H54 (cell line): Measurements from ENCODE around the gene ECE2.
A peak's percentile ranks its signal among the peaks of the same experiment; 100 is the strongest.

Experiments used
- DNase-seq: peaks from one replicate; pipeline ENCODE4 v3.0.0; 2011; ENCODE audit warnings: low spot score, mixed read lengths; ENCODE audit not compliant: insufficient read length
- FAIRE-seq: peaks from 3 replicates; lab custom pipeline; 2011; peaks lifted over from hg19 to GRCh38; lab: Jason Lieb, UNC
- POLR2A ChIP-seq: IDR thresholded peaks from 2 replicates; pipeline ENCODE4 v1.6.1; 2011; ENCODE audit warnings: low read depth, mild to moderate bottlenecking, low read length

ECE2 gene

DNA sequence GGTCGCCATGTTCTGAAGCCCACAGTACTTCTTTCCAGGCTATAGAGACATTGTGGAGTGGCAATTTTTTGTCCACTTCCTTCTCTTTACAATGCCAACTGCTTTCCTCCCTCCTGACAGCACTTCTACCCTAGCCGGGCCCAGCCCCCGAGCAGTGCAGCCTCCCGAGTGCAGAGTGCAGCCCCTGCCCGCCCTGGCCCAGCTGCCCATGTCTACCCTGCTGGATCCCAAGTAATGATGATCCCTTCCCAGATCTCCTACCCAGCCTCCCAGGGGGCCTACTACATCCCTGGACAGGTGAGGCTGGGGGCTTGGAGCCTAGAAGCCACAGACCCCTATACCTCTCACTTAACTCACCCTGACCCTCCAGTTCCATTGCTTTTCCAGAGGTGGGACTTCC lies 41.4 kb downstream of the ECE2 start:
- no peak for DNase-seq
- no peak for FAIRE-seq
- no peak for TF ChIP-seq POLR2A

DNA sequence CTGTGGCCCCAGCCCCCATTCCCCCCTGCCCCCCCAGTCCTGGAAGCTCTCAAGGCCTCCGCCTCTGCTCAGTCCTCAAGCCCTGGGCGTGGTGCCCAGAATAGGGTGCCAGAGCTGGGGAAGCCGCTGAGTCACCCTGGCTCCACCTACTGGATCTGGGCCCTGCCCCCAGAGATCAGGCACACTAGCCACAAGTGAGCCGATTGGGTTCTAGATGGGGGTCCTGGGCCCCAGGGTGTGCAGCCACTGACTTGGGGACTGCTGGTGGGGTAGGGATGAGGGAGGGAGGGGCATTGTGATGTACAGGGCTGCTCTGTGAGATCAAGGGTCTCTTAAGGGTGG lies 44.3 kb downstream of the ECE2 start:
- TF ChIP-seq POLR2A = no peak
- peak; percentile 99 for DNase-seq
- peak; percentile 15 for FAIRE-seq

GRCh38 chr3:184321666-184322065 lies 45.8 kb downstream of the ECE2 start:
- DNase-seq (no peak), FAIRE-seq (no peak)
- TF ChIP-seq POLR2A = no peak

DNA sequence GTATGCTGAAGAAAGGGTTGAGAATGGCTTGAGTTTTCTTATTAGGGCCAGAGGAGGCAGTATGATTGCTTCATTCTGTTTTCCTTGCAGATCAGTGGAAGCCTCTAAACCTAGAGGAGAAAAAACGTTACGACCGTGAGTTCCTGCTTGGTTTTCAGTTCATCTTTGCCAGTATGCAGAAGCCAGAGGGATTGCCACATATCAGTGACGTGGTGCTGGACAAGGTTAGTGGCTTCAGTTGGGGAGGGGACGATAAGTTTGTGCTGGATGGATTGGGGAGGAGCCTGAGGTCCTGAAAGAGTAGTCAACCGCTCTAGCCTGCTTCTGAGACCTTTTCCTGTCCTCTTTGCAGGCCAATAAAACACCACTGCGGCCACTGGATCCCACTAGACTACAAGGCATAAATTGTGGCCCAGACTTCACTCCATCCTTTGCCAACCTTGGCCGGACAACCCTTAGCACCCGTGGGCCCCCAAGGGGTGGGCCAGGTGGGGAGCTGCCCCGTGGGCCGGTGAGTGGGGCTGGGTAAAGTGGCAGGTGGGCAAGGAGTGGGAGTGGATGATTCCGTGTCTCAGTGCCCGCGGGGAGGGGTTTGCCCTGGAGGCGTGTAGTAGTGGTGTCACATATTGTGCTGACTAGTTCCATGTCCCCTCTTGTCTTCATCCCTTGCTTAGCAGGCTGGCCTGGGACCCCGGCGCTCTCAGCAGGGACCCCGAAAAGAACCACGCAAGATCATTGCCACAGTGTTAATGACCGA lies 47.1 kb downstream of the ECE2 start:
- FAIRE-seq (no peak), DNase-seq (no peak)
- no peak for TF ChIP-seq POLR2A

GRCh38 chr3:184323696-184324095 lies 47.9 kb downstream of the ECE2 start:
- no peak for TF ChIP-seq POLR2A
- no peak for DNase-seq
- no peak for FAIRE-seq

GRCh38 chr3:184325269-184325668 lies 49.4 kb downstream of the ECE2 start:
- FAIRE-seq (no peak), DNase-seq (no peak)
- no peak for TF ChIP-seq POLR2A

DNA sequence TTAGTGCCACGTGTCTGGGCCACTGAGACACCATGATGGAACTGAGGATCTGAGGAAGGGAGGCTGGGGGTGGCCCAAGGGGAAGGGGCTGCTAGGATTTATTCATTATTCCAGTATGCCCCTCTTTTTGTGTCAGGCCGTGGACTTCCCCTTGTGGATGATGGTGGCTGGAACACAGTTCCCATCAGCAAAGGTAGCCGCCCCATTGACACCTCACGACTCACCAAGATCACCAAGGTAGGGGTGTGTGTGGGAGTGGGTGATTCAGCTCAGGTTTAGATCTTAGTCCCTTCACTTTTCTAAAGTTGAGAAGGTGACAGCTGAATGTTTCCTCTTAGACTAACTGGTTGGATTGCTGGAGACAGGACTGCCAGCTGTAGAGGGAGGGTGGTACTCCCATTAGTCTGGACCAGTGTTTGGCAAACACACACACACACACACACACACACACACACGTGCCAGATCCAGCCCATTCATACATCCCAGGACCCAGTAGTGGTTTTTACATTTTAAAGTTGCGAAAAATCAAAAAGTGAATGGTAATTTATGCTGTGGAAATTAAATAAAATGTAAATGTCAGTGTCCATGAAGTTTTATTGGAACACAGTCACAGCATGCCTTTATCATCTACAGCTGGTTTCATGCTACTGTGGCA lies 50.0 kb downstream of the ECE2 start:
- TF ChIP-seq POLR2A = no peak
- DNase-seq = no peak
- no peak for FAIRE-seq

- TF ChIP-seq POLR2A = no peak
- no peak for FAIRE-seq
These were observed 51.3 kb downstream of the ECE2 start for GRCh38 chr3:184327171-184327570.

DNA sequence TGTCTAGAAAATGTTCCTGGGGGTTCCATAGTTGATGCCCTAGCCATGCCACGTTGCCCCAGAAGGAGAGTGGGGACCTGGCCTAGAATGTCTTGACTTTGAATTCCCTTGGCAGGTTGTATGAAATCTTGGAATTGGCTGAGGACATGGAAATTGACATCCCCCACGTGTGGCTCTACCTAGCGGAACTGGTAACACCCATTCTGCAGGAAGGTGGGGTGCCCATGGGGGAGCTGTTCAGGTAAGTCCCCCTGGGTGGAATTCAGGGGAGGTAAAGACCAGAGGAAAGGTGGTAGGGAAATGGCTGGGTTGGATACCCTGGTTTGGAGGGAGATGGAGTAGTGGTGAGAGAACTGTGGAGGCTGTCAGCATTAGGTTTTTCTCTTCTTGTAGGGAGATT lies 52.7 kb downstream of the ECE2 start:
- DNase-seq (no peak), FAIRE-seq (no peak)
- no peak for TF ChIP-seq POLR2A

More at GRCh38 chr3:184327171-184327570, 51.3 kb downstream of the ECE2 start:
- no peak for DNase-seq

- DNase-seq = peak; percentile 88
- no peak for TF ChIP-seq POLR2A
- FAIRE-seq = peak; percentile 88
These were observed 56.7 kb downstream of the ECE2 start for GRCh38 chr3:184332370-184333090.

DNA sequence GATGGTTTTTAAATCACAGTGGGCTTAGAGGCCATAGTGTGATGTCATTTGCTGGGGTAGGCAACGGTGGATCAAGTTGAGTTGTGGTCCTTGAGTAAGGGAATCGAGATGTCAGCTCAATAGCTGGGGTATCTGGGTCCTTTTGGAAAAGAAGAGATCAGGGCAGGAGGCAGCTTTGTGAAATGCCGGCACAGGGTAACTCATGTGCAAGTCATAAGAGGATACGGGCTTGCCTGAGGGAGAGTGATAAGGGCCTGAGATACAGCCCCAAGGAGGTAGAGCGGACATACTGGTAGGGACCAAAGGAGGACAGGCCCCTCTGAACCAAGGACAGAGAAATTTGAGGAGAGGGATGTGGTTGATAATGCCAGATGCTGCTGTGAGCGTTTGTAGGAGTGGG lies 57.4 kb downstream of the ECE2 start:
- FAIRE-seq = no peak
- no peak for TF ChIP-seq POLR2A
- no peak for DNase-seq

- FAIRE-seq (no peak), DNase-seq (no peak)
- no peak for TF ChIP-seq POLR2A
These were observed 57.9 kb downstream of the ECE2 start for GRCh38 chr3:184333700-184334099.

- DNase-seq (peak; percentile 84), FAIRE-seq (peak; percentile 62)
- no peak for TF ChIP-seq POLR2A
These were observed 58.8 kb downstream of the ECE2 start for GRCh38 chr3:184334470-184335158.

DNA sequence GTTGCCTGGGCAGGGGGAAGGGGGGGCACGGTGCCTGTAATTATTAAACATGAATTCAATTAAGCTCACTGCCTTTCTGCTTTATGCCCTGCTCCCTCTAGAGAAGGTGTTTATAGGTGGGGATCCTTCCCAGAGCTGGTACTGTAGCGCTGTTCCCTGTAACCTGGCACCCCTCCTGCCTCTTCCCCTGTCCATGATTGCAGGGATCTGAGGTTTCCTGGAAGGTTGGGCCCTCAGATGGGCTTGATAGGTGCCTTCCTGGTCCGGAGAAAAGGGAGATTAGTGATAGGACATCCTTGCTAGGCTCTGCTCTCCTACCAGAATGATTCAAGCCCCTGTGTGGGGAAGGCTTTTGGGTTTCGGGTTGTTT lies 59.5 kb downstream of the ECE2 start:
- DNase-seq (no peak), FAIRE-seq (no peak)
- no peak for TF ChIP-seq POLR2A
